SK-N-SH treated with all-trans-retinoic acid at 6 μM for 48 hours (cell line): ENCODE measurements around the gene CAND2.

Source experiments
- ISL1 ChIP-seq: fragments of 250-450 bp; sonication (Bioruptor Pico); IDR thresholded peaks from 2 replicates; pipeline ENCODE4 v2.1.2; 2022; ENCODE audit warnings: mild to moderate bottlenecking, moderate library complexity
- POU6F1 ChIP-seq: fragments of 250-450 bp; sonication (Bioruptor Pico); IDR thresholded peaks from 2 replicates; pipeline ENCODE4 v1.8.0; 2021; ENCODE audit warnings: low read depth, mild to moderate bottlenecking, moderate library complexity, borderline replicate concordance
- TOX ChIP-seq: fragments of 250-450 bp; sonication (Bioruptor Pico); IDR thresholded peaks from 2 replicates; pipeline ENCODE4 v1.8.0; 2021; ENCODE audit warnings: mild to moderate bottlenecking, moderate library complexity, borderline replicate concordance
- ZFP3 ChIP-seq: fragments of 250-450 bp; sonication (Bioruptor Pico); IDR thresholded peaks from 2 replicates; pipeline ENCODE4 v1.5.0; 2020; ENCODE audit warnings: mild to moderate bottlenecking, moderate library complexity
- ZNF70 ChIP-seq: fragments of 450-650 bp; formaldehyde crosslinking; IDR thresholded peaks from 2 replicates; pipeline ENCODE4 v1.5.0; 2020; ENCODE audit warnings: mild to moderate bottlenecking, moderate library complexity

GRCh38 chr3:12829886-12830784 is 33.7 kb downstream of the CAND2 start:
- TF ChIP-seq ZFP3: no peak
- TF ChIP-seq POU6F1 (CRISPR knock-in tag): no peak
- no peak for TF ChIP-seq ISL1 (CRISPR knock-in tag)
- no peak for TF ChIP-seq ZNF70
- no peak for TF ChIP-seq TOX (CRISPR knock-in tag)
